ENCODE measurements around the gene MTHFR. TPM values are rescaled to one million over a fixed set of nuclear protein-coding genes. Genes with fewer than 3 reads are reported as not detected.

MTHFR gene
- total RNA-seq, 1 donor from 2014 or later: 27.2 TPM

DNA sequence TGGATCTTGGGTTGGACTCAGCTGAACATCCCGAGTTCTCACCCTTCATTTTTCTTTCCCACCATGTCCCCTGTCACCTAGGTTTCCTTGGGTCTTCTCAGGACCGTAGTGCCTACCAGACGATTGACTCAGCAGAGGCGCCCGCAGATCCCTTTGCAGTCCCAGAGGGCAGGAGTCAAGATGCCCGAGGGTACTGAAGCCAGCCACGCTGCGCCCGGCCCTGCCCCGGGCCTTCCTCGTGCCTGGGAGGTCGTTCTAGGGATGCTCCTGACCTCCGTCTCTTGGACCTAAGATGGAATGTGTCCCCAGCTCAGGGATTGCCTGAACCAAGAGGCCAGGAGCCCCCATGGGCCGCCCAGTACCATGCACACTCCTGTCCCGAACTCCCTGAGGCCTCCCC lies 55.8 kb downstream of the MTHFR start:
- Mint-ChIP-seq H3K27me3 (ENCODE audit: unreplicated experiment) (peaks cover 2% of the 10 kb centered on the region), H3K4me1 (ENCODE audit: unreplicated experiment) (peaks cover 7% of the 10 kb centered on the region), H3K27ac (ENCODE audit: unreplicated experiment) (no peak overlapping the region), H3K36me3 (ENCODE audit: low read depth, unreplicated experiment) (peaks cover 6% of the 10 kb centered on the region), H3K9me3 (ENCODE audit: unreplicated experiment) (no peaks in the 10 kb centered on the region), H3K4me3 (ENCODE audit: unreplicated experiment) (no peak overlapping the region)
- DNase-seq (ENCODE audit: low spot score): no peak
- TF ChIP-seq, protein P1, sequence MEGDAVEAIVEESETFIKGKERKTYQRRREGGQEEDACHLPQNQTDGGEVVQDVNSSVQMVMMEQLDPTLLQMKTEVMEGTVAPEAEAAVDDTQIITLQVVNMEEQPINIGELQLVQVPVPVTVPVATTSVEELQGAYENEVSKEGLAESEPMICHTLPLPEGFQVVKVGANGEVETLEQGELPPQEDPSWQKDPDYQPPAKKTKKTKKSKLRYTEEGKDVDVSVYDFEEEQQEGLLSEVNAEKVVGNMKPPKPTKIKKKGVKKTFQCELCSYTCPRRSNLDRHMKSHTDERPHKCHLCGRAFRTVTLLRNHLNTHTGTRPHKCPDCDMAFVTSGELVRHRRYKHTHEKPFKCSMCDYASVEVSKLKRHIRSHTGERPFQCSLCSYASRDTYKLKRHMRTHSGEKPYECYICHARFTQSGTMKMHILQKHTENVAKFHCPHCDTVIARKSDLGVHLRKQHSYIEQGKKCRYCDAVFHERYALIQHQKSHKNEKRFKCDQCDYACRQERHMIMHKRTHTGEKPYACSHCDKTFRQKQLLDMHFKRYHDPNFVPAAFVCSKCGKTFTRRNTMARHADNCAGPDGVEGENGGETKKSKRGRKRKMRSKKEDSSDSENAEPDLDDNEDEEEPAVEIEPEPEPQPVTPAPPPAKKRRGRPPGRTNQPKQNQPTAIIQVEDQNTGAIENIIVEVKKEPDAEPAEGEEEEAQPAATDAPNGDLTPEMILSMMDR (IDR thresholded peaks at IDR 0.05; ENCODE audit: unreplicated experiment): no peak

DNA sequence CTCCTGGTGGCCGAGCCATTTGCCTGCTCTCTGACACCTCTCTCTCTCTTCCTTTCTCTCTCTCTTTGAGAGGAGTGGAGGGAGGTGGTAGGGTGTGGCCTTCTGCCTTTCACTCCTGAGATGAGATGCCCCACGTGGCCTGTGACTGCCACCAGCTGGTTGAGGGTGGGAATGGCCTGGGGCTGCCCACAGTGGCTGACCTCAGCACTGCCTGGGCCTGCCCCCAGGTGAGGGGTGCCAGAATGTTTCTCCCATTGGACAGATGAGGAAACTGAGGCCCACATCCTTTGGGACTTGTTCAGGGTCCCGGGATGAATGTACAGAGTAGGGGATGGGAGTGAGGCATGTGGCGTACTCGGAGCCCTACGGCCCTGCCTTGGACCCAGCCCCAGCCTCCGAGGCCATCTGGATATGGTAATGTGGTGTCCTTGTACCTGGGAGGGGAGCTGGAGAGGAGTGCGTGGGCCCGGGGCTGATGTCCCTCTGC lies 56.5 kb downstream of the MTHFR start:
- peak; percentile 49 for DNase-seq (ENCODE audit: low spot score)
- H3K27me3 Mint-ChIP-seq (ENCODE audit: unreplicated experiment): peaks cover 2% of the 10 kb centered on the region
- H3K4me3 Mint-ChIP-seq (ENCODE audit: unreplicated experiment): no peak overlapping the region
- TF ChIP-seq, protein P1 (IDR thresholded peaks at IDR 0.05; ENCODE audit: unreplicated experiment): no peak
- H3K9me3 Mint-ChIP-seq (ENCODE audit: unreplicated experiment): no peaks in the 10 kb centered on the region
- peaks cover 7% of the 10 kb centered on the region for H3K4me1 Mint-ChIP-seq (ENCODE audit: unreplicated experiment)
- no peak overlapping the region for H3K27ac Mint-ChIP-seq (ENCODE audit: unreplicated experiment)
- peaks cover 6% of the 10 kb centered on the region for H3K36me3 Mint-ChIP-seq (ENCODE audit: low read depth, unreplicated experiment)

DNA sequence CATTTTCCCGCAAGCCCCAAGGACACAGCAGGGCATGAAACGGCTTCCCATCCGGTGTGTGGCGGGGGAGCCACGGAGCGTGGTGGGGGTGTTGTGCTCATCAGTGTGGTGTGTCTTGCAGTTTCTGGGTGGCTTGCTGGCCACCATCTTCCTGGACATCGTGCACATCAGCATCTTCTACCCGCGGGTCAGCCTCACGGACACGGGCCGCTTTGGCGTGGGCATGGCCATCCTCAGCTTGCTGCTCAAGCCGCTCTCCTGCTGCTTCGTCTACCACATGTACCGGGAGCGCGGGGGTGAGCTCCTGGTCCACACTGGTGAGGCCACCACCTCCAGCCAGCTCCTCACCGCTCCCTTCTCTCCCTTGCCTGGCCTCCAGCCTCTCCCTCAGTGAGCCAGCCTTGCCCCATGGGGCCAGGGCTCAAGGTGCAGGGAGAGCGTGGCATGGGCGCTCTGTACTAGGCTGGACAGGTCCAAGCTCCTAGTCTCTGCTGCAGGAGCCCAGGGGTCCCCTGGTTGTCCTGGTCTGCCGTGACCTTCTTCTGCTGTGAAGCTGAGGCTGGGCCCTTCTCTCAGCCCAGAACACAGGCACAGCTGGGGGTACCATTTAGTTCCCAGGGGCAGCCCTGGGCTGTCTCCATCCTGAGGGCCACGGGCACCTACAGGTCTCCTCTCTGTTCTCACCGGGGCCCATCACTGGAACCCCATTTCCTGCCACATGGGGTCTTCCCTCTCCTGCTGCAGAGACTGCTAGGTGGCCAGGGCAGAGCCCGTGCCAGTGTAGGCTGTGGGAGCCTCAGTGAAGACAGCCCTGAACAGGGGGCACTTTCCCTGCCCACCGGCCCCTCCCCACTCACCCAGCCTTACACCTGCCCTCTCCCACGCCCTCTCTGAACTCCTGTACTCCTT lies 57.2 kb downstream of the MTHFR start:
- peaks cover 6% of the 10 kb centered on the region for H3K36me3 Mint-ChIP-seq (ENCODE audit: low read depth, unreplicated experiment)
- H3K27me3 Mint-ChIP-seq (ENCODE audit: unreplicated experiment): peaks cover 2% of the 10 kb centered on the region
- no peaks in the 10 kb centered on the region for H3K9me3 Mint-ChIP-seq (ENCODE audit: unreplicated experiment)
- peaks cover 2% of the 10 kb centered on the region for H3K4me1 Mint-ChIP-seq (ENCODE audit: unreplicated experiment)
- H3K4me3 Mint-ChIP-seq (ENCODE audit: unreplicated experiment): no peak overlapping the region
- DNase-seq (ENCODE audit: low spot score): no peak
- H3K27ac Mint-ChIP-seq (ENCODE audit: unreplicated experiment): no peak overlapping the region
- TF ChIP-seq, protein P1 (IDR thresholded peaks at IDR 0.05; ENCODE audit: unreplicated experiment): no peak

DNA sequence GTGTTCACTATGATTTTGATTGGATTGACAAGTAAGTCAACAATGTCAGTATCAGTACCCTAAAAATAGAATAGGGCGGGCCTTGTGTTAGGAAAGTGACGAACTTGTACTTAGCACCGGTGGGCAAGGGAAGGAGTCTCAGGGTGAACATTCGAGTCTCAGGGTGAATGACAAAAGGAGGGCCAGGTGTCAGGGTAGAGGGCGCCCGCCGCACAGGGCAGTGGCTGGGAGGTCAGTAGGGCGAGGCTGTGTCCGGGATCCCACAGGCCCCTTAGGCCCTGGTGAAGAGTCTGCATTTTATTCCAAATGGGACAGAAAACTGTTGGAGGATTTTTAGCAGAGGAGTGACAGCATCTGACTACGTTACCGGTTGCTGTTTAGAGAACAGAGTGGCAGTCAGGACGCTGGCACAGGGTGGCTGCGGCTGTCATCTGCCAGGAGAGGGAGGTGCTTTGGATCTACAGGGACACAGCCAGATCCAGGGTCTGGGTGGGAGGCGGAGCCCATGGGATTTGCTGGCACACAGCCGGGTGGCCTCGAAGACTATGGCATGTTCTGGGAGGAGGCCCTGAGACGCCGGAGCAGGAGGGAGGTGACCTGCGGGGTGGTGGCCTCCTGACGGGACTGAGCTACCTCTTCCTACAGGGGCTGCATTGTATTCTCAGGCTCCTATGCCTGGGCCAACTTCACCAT lies 58.8 kb downstream of the MTHFR start:
- H3K4me3 Mint-ChIP-seq (ENCODE audit: unreplicated experiment): no peak overlapping the region
- no peak for DNase-seq (ENCODE audit: low spot score)
- peaks cover 2% of the 10 kb centered on the region for H3K27me3 Mint-ChIP-seq (ENCODE audit: unreplicated experiment)
- H3K9me3 Mint-ChIP-seq (ENCODE audit: unreplicated experiment): no peaks in the 10 kb centered on the region
- TF ChIP-seq, protein P1 (IDR thresholded peaks at IDR 0.05; ENCODE audit: unreplicated experiment): no peak
- no peaks in the 10 kb centered on the region for H3K4me1 Mint-ChIP-seq (ENCODE audit: unreplicated experiment)
- no peak overlapping the region for H3K27ac Mint-ChIP-seq (ENCODE audit: unreplicated experiment)
- H3K36me3 Mint-ChIP-seq (ENCODE audit: low read depth, unreplicated experiment): peaks cover 6% of the 10 kb centered on the region
